ENCODE results near the gene GNG13.
"Not testable (repeated sequence)": the region's sequence is repeated elsewhere in the genome, so short reads cannot be mapped to it uniquely, and the experiment has no call there.

The GNG13 gene

DNA sequence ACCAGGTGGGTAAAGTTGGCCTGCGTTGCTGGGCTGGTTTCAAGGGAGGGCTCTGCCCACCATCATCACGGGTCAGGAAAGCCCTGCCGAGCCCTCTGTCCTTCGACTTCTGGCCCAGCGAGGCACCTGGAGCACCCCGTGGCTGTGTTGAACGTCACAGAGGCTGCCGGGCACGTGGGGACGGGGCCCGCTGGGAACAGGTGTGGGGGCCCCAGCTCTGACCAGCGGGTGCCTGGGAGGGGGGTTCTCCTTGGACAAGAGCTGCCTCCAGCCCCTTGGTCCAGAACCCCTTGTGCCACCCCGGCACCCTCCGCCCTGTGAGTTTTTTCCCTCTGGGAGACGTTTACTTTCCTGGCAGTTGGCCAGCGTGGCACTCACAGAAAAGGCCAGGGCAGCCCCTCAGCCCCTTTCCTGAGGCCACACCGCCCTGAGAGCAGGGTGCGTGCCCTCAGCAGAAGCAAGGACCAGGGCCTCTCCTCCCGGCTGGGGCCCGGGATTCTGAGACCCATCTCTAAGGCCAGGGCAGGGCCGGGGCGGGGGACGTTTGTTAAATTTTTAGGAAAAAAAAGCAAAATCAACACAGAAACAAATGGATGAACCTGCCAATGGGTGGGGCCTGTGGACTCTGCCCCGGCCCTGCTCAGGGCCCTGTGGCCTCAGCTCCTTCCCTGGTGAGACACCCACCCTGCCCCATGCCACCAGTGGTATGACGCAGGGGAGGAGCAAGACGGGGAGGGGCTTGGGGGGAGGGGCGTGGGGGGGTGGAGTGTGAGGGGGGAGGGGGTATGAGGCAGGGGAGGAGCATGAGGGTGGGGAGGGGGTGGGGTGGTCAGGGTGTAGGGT lies 31.3 kb upstream of the GNG13 start:
- no peak for DNase-seq (ENCODE audit: low read depth, low spot score)

DNA sequence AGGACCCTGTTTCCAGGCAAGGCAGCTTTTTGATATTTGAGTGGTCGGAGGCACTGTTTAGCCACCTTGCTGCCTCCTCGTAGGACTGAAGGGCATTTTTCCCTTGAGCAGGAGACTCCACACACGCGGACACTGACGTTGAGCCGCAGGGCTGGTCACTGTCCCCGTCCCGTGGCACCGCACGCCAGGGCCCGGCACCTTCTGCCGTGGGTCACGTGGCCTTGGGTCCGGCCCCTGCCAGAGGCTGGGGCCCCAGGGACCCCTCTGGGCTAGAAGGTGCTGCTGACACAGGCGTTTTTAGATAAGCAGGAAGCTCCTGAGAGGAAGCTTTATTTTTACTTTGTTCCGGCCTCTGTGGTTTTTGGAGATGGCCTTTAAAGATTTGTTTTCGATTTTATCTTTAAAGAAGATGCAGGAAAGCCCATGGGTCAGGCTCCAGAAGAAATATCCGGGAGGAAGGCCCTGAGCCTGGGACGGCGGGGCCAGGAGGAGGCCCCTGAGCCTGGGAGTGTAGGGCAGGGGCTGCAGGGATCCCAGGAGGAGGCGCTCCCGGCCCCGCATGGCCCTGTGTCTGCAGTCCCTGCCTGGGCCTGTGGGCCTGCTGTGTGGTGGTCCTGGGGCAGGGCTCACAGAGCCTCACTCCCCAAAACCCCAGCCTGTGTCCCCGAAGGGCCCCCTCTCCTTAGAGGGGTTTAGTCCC lies 30.5 kb upstream of the GNG13 start:
- no peak for DNase-seq (ENCODE audit: low read depth, low spot score)

DNA sequence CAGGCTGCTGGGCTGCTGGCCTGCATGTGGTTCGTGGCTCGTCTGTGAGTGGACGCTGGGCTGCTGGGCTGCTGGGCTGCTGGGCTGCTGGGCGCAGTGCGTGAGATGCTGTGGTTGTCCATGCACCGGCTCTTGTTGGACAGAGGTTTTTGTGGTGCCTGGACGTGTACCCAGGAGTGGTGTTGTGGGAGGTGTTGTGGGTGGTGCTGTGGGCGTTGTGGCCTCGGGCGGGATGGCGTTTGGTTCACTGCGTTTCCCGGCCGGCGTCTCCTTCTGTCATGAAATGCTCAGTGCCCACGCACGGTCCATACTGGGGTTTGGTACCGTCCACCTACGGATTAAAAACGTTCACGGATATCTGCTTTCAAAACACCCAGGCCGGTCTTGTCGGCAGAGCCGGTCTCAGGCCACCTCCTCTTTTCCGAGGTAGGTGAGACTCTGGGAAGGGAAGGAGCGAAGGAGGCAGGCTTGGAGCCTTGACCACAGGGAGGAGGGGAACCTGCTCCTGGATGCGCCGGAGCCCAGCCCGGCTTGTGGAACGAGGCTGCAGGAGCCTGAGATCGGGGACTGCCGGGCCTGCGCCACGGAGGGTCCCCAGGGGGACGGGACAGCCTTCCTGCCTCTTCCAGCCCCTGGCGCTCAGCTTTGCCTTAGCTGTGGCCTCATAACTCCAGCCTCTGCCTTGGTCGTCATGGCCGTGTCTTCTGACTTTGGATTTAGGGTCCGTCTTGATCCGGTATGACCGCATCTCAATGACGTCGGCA lies 29.8 kb upstream of the GNG13 start:
- DNase-seq (ENCODE audit: low read depth, low spot score), result no peak

DNA sequence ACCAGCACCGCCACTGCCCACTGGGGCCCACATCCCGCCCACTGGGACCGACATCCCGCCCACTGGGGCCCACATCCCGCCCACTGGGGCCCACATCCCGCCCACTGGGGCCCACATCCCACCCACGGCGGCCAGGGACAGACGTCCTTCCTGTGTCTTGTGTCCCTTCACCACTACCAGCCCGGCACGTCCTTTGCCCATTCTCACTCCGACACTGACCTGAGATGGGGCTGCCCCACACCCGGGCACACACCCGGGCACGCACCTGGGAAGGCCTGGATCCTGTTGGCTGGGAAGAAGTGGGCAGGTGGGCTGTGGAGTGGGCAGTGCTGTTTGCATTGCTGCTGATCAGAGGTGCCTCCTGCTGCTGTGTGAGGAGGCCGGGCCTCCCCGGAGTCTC lies 28.4 kb upstream of the GNG13 start:
- DNase-seq (ENCODE audit: low read depth, low spot score), result no peak

DNA sequence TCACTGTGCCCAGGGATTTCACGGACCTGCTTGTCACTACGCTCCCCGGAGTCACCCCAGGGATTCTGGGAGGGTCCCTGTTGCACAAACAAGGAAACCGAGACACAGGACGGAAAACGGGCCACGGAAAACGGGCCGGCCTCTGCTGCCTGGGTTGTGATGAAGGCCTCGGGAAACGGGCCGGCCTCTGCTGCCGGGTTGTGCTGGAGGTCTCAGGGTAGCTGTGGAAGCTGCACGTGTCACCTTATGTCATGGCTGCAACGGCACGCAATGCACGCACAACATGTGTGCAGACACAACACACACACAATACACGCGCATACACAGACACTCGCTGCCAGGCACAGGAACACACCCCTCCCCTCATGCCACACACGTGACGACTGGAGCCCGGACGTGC lies 27.0 kb upstream of the GNG13 start:
- DNase-seq (ENCODE audit: low read depth, low spot score), result no peak

DNA sequence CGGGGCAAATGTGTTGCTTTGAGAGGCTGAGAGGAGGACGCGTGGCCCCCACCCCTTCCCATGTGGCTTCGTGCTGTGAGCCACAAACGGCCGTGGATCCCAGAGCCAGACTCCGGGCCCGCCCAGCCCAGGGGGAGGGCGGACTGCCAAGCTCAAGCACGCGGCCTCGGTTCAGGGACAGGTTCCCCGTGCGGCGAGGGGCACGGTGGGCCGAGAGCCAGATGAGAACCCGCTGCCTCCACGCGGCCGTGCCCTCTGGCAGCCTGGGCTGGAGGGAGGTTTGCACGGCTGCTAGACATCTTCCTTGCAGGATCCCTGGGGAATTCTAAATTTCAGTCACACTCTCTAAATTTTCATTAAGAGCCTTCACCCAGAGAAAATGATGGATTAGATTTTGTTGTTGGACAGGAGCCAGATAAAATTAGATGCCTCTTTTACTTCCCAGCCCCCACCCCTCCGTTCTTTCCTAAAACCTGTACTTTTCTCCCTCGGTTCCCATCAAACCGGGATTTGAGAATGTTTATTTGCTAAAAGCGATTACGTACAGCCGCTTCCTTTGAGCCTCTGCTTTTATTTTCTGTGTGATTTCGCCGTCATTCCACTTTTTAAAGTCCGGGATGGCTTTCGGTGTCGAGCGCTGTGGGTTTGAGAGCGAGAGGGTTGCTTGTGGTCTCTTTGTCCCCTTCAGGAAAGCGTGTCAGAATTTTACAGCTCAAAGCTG lies 25.0 kb upstream of the GNG13 start:
- no peak for DNase-seq (ENCODE audit: low read depth, low spot score)

DNA sequence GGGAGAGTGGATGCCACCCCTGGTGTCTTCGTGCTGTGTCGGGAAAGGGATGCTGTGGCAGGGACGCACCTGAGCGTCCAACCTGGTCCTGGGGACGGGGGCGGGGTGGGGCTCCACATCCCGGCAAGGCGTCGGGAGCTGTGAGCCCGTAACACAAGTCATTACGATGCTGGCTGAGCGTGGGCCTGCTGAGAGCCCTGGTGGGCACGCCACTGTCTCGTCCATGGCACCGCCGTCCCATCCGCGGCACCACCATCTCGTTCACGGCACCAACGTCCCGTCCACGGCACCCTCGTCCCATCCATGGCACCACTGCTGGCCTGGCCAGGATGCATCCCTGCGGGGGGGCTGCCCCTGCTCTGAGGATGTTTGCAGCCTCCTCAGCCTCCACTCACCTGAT lies 24.1 kb upstream of the GNG13 start:
- DNase-seq (ENCODE audit: low read depth, low spot score), result no peak

DNA sequence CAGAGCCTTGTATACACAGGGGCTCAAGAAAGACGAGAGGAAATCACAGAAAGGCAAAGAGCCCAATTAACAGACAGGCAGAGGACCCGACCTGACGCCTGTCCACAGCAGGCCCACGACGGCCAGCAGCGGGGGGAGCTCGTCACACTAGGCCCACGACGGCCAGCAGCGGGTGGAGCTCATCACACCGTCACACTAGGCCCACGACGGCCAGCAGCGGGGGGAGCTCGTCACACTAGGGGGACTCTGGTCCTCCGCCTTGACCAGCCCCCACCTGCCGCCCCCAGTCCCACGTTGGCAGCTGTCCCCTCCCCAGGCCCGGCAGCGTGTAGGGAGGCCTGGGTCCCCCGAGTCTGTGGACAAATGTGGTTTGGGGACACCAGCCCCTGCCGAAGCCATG lies 23.7 kb upstream of the GNG13 start:
- DNase-seq (ENCODE audit: low read depth, low spot score), result no peak

DNA sequence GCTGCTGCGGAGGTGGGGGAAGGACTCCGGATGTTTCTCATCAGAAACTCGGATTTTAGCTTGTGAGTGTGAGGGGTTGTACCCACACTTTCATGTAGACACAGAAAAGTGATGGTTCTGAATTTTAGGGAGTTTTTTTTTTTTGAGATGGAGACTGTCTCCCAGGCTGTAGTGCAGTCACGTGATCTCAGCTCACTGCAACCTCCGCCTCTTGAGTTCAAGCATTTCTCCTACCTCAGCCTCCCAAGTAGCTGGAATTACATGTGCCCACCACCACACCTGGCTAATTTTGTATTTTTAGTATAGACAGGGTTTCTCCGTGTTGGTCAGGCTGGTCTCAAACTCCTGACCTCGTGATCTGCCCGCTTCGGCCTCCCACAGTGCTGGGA lies 22.4 kb upstream of the GNG13 start:
- no peak for DNase-seq (ENCODE audit: low read depth, low spot score)

DNA sequence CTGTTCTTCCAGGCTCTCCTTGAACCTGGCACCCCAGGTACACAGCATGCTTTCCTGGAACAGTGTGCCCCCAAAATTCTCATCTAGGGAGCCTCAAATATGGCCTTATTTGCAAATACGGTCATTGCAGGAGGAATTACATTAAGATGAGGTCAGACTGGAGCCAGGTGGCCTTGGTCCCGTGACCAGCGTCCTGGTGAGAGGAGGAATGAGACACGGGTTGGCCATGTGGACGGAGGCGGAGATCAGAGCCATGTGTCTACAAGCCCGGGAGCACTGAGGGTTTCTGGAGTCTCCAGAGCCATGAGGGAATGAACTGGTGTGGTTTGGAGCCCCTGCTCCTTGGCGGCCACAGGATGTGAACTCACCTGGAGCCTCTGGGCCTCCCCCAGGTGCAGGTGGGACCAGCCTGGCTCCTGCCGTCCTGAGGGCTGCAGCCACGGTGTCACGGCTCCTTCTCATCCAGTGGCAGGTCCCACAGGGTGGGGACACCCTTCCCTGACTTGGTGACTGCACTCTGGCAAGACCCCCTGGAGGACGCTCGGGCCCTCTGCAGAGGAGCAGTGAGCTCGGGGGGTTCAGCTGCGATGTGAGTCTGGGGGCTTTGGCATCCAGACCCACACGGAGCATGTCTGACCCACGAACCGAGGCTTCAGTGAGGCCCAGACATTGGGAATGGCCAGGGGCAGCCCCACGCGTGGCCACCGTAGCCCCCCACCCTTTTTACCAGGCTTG lies 21.8 kb upstream of the GNG13 start:
- DNase-seq (ENCODE audit: low read depth, low spot score), result no peak

DNA sequence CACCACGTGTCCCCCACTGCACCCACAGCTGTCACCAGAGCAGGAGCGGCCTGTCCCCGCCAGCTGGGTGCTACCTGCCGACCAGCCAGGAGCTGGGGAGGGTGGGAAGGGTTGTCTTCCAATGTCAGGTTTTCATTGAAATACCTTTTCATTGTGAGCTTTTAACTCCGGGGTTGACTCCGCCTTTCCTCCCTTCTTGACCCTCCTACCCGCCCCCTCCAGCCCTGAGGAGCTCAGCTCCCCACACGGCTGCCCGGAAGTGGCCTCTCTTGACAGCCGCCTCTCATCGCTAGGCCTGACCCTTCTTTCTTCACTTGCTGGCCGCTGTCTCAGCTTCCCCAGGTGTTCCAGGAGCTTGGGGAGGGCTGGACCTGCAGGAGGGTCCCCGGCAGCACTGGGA lies 21.2 kb upstream of the GNG13 start:
- DNase-seq (ENCODE audit: low read depth, low spot score), result no peak

DNA sequence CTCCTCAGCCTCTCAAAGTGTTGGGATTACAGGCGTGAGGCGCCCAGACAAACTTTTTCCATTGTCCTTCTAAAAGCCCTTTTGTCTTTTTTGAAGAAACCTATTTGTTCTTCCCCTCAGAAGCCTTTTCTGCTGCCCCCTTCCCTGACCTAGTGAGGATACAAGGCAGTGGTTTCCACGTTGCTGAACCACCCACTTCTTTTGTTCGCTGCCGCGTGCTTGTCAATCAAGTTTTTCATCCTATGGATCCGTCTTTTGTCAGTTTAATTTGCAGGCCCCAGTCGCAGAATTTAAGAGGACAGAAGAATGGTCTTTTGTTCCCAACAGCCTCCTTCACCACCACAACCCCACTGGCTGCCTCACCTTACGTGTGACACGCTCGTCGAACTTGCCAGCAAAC lies 20.2 kb upstream of the GNG13 start:
- DNase-seq (ENCODE audit: low read depth, low spot score), result no peak

DNA sequence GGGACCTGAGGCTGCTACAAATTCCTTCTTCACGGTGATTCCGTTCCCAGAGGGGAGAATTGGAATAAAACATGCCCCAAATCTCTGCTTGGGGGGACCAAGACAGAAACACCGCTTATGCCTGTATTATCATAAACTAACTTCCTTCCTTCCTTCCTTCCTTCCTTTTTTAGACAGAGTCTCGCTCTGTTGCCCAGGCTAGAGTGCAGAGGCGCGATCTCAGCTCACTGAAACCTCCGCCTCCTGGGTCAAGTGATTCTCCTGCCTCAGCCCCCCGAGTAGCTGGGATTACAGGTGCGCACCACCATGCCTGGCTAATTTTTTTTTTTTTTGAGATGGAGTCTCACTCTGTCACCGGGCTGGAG lies 19.5 kb upstream of the GNG13 start:
- DNase-seq (ENCODE audit: low read depth, low spot score), result not testable (repeated sequence)

DNA sequence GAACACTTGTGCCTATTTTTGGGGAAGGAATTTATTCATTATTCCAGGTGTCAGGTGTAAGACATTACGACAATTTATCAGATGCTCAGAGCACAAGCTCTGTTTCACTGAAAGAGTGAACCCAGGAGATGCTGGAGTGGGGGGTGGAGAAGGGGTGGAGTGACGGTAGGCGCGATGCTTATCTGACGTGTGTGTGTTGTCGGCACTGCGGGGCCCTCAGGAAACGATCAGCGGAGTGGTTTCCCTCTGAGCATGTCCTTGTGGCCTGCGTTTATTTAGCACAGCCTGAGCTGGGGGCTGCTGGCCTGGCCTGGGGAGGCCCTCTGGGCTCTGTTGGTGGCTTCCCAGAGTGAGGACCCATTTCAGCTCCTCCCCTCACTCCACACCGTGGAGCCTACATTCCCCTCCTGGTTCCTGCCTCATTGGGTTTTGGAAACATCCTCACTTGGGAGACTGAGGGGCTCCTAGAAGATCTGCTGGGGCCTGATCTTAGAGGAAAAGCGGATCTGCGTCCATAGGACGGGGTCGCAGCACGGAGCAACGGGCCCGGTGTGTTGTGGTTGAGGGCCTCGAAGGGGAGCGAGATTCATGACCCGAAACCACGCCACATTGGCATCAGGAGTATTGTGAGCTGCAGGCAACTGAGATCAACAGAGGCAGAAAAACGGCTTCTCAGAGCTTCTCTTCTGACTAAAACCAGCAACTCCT lies 19.0 kb upstream of the GNG13 start:
- no peak for DNase-seq (ENCODE audit: low read depth, low spot score)

DNA sequence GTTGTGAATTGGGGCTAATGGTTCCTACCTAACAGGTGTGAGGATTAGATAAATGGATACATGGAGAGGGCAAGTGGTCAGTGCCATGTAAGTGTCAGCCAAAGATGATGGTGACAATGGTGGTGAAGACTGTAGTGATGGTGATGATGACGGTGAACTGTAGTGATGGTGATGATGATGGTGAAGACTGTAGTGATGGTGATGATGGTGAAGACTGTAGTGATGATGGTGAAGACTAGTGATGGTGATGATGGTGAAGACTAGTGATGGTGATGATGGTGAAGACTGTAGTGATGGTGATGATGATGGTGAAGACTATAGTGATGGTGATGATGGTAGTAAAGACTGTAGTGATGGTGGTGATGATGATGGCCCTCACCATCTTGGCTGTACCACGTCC lies 18.1 kb upstream of the GNG13 start:
- no peak for DNase-seq (ENCODE audit: low read depth, low spot score)

DNA sequence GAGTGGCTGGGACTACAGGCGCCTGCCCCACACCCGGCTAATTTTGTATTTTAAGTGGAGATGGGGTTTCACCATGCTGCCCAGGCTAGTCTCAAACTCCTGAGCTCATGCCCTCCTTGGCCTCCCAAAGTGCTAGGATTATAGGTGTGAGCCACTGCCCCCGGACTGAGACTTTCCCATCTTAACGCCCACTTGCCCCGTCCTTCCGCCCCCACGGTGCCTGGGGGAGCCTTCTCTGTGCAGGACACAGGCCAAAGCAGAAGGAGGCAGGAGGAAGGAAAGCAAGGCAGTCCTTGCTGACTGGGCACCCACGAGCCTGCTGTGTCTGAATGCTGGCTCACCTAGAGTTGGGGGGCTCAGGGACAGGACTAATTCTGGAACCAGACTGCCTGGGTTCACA lies 17.6 kb upstream of the GNG13 start:
- no peak for DNase-seq (ENCODE audit: low read depth, low spot score)

DNA sequence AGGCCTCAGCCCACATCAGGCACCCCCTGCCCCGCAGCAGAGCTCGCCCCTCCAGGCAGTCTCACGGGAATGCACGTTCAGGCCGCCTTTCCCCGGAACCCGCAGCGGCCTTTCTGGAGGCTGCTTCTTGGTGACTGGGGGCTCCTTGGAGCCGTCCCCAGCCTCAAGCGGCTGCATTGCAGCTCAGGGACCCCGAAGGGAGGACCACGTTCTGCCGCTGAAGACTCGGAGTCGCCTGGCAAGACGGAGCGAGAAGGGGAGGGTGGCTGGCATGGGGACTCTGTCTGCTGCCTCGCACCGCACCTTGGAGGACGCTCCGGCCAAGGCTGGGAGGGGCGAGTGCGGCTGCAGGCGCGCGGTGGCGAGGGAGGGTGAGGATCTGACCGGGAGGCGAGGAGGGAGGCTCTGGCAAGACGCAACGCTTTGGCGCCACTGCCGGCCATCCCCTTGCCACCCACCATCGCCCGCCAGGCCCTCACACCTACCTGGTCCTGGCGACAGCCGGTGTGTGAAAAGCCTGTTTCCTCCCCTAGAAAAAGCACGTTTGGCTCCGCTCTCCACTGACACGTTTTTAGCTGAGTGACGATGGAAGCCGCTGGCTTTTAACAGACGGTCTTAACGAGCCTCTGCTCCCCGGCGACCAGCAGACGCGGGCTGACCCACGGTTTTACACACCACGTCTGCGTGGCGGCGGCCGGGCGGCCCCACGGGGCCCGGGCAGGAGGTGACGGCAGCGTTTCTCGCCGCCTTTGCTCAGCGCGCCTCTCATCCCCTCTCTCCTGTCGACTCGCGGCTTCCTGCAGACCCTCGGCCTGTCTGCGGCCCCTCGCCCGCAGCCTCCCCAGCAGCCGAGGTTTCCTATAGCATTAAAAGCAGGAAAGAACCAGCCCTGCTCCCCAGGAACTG lies 16.7 kb upstream of the GNG13 start:
- DNase-seq (ENCODE audit: low read depth, low spot score), result no peak

DNA sequence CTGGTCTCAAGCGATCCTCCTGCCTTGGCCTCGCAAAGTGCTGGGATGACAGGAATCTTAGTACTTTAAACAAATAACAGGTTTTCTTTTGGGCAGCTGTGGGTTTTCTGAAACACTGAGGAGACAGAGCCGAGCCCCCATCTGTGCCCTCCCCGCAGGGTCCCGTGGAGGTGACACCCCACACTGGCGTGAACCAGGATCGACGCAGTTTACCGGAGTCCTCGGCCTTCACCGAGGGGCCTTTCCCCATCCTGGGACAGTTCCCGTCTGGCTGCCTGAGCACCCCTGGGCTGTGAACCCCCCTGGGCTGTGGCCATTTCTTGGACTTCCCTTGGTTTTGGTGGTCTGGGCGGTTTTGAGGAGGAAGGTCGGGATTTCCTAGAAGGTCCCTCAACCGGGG lies 15.3 kb upstream of the GNG13 start:
- DNase-seq (ENCODE audit: low read depth, low spot score), result no peak

DNA sequence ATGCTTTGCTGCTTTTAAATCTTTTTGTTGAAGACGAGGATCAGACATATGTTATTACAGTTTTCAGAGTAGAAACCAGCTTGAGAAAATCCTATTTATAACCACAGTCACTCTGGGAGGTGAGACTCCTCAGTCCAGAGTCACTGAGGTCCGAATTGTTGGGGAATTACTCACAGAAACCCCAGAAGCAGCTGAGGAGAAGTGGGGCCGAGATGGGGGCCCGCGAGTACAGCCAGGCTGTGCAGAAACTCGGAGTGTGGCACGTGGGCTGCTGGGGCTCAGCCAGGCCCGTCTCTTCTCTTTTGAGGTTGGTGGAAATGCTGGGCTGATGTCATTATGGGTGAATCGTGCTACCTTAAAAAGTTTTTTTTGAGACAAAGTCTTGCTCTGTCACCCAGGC lies 14.4 kb upstream of the GNG13 start:
- DNase-seq (ENCODE audit: low read depth, low spot score), result no peak
